Activated CD4-positive, alpha-beta T cell treated with anti-CD3 and anti-CD28 coated beads for 48 hours (primary cell): ENCODE data around the gene CLTB.
"Not testable (repeated sequence)": the region's sequence is repeated elsewhere in the genome, so short reads cannot be mapped to it uniquely, and the experiment has no call there.

ENCODE experiments used
- DNase-seq: peaks from one replicate; pipeline ENCODE4 v3.0.0-alpha.2; 2020

CLTB gene, protein sequence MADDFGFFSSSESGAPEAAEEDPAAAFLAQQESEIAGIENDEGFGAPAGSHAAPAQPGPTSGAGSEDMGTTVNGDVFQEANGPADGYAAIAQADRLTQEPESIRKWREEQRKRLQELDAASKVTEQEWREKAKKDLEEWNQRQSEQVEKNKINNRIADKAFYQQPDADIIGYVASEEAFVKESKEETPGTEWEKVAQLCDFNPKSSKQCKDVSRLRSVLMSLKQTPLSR

GRCh38 chr5:176415952-176416924, at the start of gene CLTB:
Gene CLTB (minus strand): TSS chr5:176416539. CDS start chr5:176416363, 176 bp downstream.
- peak; percentile 92 for DNase-seq

DNA sequence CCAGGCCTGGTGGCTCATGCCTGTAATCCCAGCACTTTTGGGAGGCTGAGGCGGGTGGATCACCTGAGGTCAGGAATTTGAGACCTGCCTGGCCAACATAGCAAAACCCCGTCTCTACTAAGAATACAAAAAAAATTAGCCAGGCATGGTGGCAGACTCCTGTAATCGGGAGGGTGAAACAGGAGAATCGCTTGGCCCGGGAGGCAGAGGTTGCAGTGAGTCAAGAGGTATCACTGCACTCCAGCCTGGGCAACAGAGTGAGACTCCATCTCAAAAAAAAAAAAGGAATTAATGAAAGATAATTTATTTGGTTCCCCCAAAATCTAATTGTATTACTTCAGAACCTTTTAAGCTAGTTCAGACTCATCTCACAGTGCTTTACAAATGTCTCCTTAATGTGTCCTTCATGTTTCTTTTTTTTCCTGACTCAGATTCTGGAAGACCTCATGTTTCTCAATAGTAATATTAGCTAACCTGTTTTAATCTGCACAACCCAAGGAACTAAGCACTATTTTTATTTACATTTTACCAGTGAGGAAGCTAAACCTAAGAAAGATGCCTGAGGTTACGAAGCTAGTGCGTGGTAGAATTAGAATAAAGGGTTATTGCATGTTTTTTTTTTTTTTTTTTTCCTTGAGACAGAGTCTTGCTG, 46.9 kb upstream of the CLTB start:
- no peak for DNase-seq

- no peak for DNase-seq
Measured at GRCh38 chr5:176461349-176461748, 45.0 kb upstream of the CLTB start.

- DNase-seq = no peak
Measured at GRCh38 chr5:176458904-176459561, 42.7 kb upstream of the CLTB start.

- DNase-seq = no peak
Measured at GRCh38 chr5:176454724-176455394, 38.5 kb upstream of the CLTB start.

GRCh38 chr5:176450077-176450476, 33.7 kb upstream of the CLTB start:
- no peak for DNase-seq

DNA sequence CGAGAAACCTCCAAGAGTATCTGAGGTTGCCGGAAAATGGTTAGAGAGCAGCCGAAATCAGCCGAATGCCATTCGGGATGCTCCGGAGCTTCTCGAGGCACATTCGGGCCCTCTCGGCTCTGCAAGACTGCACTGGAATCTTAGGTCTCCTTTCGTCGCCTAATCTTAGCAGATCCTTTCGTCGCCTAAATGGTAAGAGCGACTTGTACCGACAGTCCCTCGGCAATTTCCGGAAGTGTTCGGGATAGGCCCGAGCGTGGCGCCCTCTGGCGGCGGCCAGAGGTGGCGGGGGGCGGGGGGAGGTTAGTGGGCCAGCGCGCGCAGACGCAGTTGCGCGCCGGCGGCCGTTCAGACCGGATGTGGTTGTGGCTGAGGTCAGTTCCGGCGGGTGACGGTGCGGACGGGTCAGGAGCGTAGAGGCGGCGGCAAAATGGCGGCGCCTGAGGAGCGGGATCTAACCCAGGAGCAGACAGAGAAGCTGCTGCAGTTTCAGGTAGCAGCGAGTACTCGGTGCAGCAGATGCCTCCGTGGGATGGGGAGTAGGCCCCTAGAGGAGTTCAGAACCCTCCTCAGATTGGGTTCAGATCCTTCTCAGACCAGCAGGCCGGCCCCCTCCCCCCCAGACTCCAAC, 31.8 kb upstream of the CLTB start, which contains the start of gene FAF2:
TSS of gene FAF2 (plus strand) at position 408 of the 631 bp plus-strand sequence. CDS start at position 431, 23 bp downstream.
- peak; percentile 98 for DNase-seq

- DNase-seq = no peak
Measured at GRCh38 chr5:176447591-176447977, 31.2 kb upstream of the CLTB start.

- peak; percentile 40 for DNase-seq
Measured at GRCh38 chr5:176446884-176447590, 30.7 kb upstream of the CLTB start.

DNA sequence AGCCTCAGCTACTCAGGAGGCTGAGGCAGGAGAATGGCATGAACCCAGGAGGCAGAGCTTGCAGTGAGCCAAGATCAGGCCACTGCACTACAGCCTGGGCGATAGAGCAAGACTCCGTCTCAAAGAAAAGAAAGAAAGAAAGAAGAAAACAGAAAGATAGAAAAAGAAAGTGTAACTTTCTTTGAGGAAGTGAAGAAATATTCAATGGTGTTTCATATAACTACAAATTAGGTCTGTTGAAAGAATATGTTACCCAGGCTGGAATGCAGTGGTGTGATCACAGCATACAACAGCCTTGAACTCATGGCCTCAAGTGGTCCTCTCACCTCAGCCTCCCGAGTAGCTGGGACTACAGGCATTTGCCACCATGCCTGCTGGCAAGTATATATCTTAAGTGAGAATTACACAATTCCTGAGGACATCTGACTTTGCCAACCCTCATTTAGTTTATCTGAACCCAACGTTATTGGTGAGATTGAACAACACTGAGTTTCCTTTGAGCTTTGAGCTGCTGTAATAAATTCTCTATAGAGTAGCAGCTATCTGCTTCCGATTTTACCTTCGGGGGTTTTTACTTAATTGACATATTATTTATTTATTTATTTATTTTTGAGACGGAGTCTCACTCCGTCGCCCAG, 29.8 kb upstream of the CLTB start:
- no peak for DNase-seq

DNA sequence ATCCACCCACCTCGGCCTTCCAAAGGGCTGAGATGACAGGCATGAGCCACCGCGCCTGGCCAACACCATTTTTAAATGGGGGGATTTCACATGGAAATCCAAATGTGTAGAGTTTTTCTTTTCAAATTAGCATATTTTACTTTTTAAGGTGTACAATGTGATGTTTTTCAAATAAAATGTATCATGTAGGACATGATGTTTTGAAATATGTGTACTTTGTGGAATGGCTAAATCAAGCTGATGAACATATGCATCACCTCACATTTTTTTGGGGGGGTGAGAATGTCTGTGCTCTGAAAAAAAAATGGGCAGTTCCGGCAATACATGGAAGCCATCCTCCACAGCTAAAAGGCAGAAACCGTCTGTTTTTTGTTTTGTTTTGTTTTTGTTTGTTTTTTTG, 28.4 kb upstream of the CLTB start:
- no peak for DNase-seq

DNA sequence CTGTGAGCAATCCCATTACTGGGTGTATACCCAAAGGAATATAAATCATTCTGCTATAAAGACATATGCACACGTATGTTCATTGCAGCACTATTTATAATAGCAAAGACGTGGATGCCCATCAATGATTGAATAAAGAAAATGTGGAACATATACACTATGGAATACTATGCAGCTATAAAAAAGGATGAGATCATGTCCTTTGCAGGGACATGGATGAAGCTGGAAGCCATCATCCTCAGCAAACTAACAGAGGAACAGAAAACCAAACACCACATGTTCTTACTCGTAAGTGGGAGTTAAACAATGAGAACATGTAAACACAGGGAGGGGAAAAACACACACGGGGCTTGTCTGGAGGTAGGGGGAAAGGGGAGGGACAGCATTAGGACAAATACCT, 26.6 kb upstream of the CLTB start:
- not testable (repeated sequence) for DNase-seq

GRCh38 chr5:176441921-176442323, 25.6 kb upstream of the CLTB start:
- no peak for DNase-seq

DNA sequence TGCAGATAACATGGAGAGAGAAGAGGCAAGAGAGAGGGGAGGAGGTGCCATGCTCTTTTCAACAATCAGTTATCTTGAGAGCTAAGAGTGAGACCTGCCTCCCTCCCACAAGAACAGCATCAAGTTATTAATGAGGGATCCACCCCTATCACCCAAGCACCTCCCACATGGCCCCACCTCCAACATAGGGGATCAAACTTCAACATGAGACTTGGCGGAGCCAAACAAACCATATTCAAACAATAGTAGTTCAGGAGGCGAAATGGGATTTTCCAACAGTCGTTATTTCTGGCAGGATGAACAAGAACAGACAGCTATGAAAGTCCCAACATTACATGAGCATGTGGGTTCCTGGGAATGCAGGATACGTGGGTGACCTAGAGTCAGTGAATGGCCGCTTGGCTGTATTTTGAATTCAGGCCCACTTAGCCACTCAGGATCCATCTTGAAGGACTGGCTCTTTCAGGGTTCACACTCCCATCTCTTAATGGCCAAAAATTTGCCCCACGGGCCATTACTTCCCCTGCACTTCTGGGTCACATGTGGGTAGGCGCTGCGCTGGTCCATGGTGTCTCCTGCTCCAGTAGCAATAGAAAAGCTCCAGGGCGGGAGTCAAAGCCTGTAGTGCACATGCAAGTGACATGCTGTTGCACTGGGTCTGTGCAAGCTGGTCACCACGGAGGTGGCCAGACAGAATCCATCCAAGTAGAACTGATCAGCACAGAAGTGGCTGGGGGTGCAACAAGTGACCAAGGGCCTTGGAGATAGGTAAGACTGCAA, 24.8 kb upstream of the CLTB start:
- DNase-seq = no peak

- DNase-seq = no peak
Measured at GRCh38 chr5:176438959-176439757, 22.8 kb upstream of the CLTB start.

DNA sequence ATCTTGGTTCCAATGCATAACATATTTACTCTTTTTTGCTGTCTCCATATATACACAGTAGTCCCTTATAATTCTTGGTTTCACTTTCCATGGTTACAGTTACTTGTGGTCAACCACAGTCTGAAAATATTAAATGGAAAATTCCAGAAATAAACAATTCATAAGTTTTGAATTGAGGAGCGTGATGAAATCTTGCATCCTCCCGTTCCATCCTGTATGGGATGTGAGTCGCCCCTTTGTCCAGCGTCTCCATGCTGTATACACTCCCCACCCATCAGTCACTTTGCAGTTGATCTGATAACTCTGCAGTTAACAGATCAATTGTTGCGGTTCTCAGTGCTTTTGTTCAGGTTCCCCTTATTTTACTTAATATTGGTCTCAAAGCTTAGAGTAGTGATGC, 20.3 kb upstream of the CLTB start:
- DNase-seq = no peak

GRCh38 chr5:176432707-176433106, 16.4 kb upstream of the CLTB start:
- no peak for DNase-seq

DNA sequence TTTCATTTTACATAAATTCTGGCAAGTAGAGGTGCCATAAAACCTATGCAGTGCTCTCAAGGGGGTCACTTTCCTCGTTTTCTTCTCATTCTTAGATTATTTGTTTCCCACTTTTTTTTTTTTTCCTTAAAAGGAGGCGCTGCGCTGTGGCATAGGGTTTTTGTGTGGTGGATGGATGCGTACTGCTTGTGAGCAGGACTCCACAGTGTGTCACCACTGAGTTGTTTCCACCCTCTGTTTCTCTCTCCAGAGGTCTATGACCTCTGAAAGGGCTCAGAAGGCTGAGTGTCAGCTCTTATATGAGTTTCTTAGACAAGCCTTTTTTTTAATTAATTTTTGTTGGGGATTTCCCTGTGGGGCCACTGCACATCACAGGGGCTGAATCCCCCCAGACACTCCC, 13.6 kb upstream of the CLTB start:
- DNase-seq = no peak

DNA sequence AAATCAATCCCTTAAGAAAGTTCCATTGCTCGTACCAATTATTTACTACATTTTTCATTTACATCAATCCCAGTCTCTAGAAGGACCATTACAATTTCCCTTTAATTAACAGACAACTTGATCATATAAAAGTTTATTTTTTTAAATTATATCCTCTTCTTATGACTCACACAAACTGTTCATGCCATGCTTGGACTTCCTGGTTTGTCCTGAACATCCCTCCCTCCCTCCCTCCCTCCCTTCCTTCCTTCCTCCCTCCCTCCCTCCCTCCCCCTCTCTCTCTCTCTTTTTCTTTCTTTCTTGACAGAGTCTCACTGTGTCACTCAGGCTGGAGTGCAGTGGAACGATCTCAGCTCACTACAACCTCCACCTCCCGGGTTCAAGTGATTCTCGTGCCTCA, 11.6 kb upstream of the CLTB start:
- no peak for DNase-seq
